Activated CD8-positive, alpha-beta memory T cell treated with anti-CD3 and anti-CD28 coated beads, Interleukin-2, amount 50 U/mL, for 4 hours (primary cell): ENCODE measurements around the gene KCNG1.

Experiments
- DNase-seq: peaks from one replicate; pipeline ENCODE4 v3.0.0-alpha.2; 2020

The KCNG1 gene

GRCh38 chr20:51034988-51035656, 12.2 kb upstream of the KCNG1 start:
- no peak for DNase-seq

- no peak for DNase-seq
These were observed 11.6 kb upstream of the KCNG1 start for GRCh38 chr20:51034476-51034875.

GRCh38 chr20:51029963-51030920, 7.3 kb upstream of the KCNG1 start:
- DNase-seq = no peak

- DNase-seq = no peak
These were observed 6.6 kb upstream of the KCNG1 start for GRCh38 chr20:51029556-51029955.

- no peak for DNase-seq
These were observed 5.8 kb upstream of the KCNG1 start for GRCh38 chr20:51028616-51029212.

- DNase-seq = no peak
These were observed 4.3 kb upstream of the KCNG1 start for GRCh38 chr20:51027035-51027795.

- no peak for DNase-seq
These were observed 3.4 kb upstream of the KCNG1 start for GRCh38 chr20:51026269-51026668.

- no peak for DNase-seq
These were observed 1.9 kb upstream of the KCNG1 start for GRCh38 chr20:51024761-51025160.

GRCh38 chr20:51023617-51024155, 779 bp upstream of the KCNG1 start:
- no peak for DNase-seq

- no peak for DNase-seq
These were observed 592 bp downstream of the KCNG1 start for GRCh38 chr20:51022227-51022802.

GRCh38 chr20:51021067-51022025, 1.6 kb downstream of the KCNG1 start:
- no peak for DNase-seq

GRCh38 chr20:51020657-51021056, 2.2 kb downstream of the KCNG1 start:
- DNase-seq = no peak

GRCh38 chr20:51019656-51020592, 3.0 kb downstream of the KCNG1 start:
- DNase-seq = no peak

GRCh38 chr20:51017251-51017650, 5.7 kb downstream of the KCNG1 start:
- DNase-seq = no peak

GRCh38 chr20:51016521-51016920, 6.4 kb downstream of the KCNG1 start:
- no peak for DNase-seq

- no peak for DNase-seq
These were observed 7.8 kb downstream of the KCNG1 start for GRCh38 chr20:51014797-51015722.

- no peak for DNase-seq
These were observed 9.2 kb downstream of the KCNG1 start for GRCh38 chr20:51013577-51014330.

GRCh38 chr20:51012357-51012756, 10.6 kb downstream of the KCNG1 start:
- no peak for DNase-seq
